Stomach (tissue), 4 donors: ENCODE results near the gene TRIP13.

Source experiments
- CTCF ChIP-seq, 7 experiments: fragments of 450-650 bp in 4 of 7; fragments of 200-600 bp in 3 of 7; sonication (generic) in 3 of 7; IDR thresholded peaks; one replicate each; pipeline ENCODE4 v1.5.1; 2016 to 2019; ENCODE audit warnings: antibody characterized with exemption in 7 of 7, control low read depth in 2 of 7, mild to moderate bottlenecking in 1 of 7
- POLR2AphosphoS5 ChIP-seq, 3 donors: sonication (generic); formaldehyde crosslinking; IDR thresholded peaks; one replicate each; pipeline ENCODE4 v1.6.1; 2016; ENCODE audit warnings: antibody characterized with exemption in 3 of 3

- TF ChIP-seq POLR2AphosphoS5 (IDR thresholded peaks at IDR 0.05): no peak
- no peak for TF ChIP-seq CTCF (IDR thresholded peaks at IDR 0.05)
These were observed 41.1 kb upstream of the TRIP13 start for GRCh38 chr5:851553-851952.
